DOHH2 (cell line): ENCODE results near the gene HLA-DOA.

Experiments
- EZH2phosphoT487 ChIP-seq: fragments of 200-600 bp; sonication (generic); IDR thresholded peaks from 2 replicates; pipeline ENCODE4 v1.6.1; 2017; ENCODE audit warnings: borderline replicate concordance, mild to moderate bottlenecking, antibody characterized with exemption, low read length, moderate library complexity, mixed read lengths
- TF ChIP-seq, protein P1 (sequence below): fragments of 200-600 bp; sonication (generic); IDR thresholded peaks from one replicate; pipeline ENCODE4 v1.5.1; 2014; ENCODE audit warnings: antibody characterized with exemption, mild to moderate bottlenecking, low read depth, low read length; ENCODE audit not compliant: poor library complexity, severe bottlenecking

- TF ChIP-seq, protein P1, sequence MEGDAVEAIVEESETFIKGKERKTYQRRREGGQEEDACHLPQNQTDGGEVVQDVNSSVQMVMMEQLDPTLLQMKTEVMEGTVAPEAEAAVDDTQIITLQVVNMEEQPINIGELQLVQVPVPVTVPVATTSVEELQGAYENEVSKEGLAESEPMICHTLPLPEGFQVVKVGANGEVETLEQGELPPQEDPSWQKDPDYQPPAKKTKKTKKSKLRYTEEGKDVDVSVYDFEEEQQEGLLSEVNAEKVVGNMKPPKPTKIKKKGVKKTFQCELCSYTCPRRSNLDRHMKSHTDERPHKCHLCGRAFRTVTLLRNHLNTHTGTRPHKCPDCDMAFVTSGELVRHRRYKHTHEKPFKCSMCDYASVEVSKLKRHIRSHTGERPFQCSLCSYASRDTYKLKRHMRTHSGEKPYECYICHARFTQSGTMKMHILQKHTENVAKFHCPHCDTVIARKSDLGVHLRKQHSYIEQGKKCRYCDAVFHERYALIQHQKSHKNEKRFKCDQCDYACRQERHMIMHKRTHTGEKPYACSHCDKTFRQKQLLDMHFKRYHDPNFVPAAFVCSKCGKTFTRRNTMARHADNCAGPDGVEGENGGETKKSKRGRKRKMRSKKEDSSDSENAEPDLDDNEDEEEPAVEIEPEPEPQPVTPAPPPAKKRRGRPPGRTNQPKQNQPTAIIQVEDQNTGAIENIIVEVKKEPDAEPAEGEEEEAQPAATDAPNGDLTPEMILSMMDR: no peak
- TF ChIP-seq EZH2phosphoT487: no peak
These were observed 36.8 kb downstream of the HLA-DOA start for GRCh38 chr6:32972353-32973143.
